OCI-M2 (cell line): ENCODE data around the gene SELENOH.
"Not testable (repeated sequence)": the region's sequence is repeated elsewhere in the genome, so short reads cannot be mapped to it uniquely, and the experiment has no call there.

Experiments
- DNase-seq: peaks from one replicate; lab custom pipeline; 2025; ENCODE audit not compliant: unreplicated experiment; lab: John Stamatoyannopoulos, UW

The SELENOH gene, protein sequence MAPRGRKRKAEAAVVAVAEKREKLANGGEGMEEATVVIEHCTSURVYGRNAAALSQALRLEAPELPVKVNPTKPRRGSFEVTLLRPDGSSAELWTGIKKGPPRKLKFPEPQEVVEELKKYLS

DNA sequence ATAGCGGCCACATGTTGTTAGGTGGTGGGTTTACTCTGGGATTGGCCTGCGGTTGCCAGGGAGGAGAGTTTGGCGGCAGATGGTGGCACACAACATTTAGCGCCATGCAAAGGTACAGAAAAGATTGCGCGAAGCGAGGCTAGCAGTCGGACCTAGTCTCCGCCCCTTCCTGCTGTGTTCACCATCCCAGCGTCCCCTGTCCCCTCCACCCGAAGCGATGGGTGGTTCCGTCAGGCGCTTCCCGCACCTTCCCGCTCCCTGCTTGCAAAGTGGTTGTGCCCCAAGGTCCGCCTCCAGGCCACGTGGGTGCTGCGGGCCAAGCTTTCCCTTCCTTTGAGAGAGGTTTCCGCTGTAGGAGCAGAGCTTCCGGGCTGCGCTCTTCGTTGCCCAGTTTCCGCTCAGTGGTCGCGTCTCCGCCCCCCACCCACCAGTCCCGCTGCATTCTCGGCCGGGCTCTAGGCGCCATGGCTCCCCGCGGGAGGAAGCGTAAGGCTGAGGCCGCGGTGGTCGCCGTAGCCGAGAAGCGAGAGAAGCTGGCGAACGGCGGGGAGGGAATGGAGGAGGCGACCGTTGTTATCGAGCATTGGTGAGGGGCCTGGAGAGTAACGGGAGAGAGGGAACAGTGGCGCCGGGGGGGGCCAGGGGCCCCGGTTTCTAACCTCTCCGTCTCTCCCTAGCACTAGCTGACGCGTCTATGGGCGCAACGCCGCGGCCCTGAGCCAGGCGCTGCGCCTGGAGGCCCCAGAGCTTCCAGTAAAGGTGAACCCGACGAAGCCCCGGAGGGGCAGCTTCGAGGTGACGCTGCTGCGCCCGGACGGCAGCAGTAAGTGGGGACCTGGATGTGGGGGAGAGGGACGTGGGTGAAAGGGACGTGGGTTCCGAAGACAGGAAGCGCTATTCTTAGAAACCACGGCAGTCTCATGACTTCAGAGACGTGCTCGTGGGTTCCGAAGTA is at the start of gene SELENOH:
Gene SELENOH (plus strand): TSS at position 360 of the 955 bp plus-strand sequence. CDS start 105 bp downstream, at position 465.
- DNase-seq, result peak; percentile 76

DNA sequence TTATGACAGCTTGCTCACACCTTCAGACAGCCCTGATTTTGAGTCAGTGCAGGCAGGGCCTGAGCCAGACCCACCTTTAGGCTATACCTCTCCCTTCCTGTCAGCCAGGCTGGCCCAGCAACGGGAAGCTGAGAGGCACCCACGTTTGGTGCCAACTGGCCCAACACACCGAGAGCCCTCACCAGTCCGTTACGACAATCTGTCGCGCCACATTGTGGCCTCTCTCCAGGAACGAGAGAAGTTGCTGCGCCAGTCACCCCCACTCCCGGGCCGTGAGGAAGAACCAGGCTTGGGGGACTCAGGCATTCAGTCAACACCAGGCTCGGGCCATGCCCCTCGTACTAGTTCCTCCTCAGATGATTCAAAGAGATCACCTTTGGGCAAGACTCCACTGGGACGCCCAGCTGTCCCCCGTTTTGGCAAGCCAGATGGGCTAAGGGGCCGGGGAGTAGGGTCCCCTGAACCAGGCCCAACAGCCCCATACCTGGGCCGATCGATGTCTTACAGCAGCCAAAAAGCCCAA is 42.4 kb upstream of the SELENOH start:
- DNase-seq, result no peak

DNA sequence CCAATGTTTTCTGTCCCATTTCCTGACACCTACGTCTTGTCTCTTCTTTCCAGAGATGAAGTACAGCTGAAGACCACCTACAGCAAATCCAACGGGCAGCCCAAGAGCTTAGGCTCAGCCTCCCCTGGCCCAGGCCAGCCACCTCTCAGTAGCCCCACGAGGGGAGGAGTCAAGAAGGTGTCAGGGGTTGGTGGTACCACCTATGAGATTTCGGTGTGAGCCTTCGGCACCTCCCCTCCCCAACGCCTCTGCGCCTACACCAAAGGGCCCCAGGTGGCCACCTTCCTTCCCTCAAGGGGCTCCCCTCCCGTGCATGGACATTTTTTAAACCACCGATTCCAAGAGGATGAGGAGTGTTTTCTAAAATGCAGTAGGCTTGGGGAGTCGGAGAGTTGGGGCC is 41.5 kb upstream of the SELENOH start:
- DNase-seq, result no peak

DNA sequence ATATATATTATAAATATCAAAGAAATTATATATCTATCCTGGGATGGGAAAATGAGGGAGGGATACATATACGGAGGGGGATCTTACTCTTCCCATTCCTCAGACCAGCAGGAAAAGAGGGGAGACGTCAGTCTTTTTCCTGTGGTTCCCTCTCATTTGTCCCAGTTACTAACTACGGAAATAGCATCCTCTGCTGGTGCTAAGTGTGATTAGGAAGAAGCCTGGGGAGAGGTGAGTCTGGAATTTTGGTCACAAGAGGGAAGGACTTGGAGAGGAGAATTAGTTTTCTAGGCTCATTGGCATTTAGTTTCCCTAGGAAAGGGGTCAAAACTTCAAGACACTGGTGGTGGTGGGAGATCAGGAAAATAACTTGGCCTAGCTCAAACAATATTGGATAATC is 40.9 kb upstream of the SELENOH start:
- DNase-seq, result no peak

DNA sequence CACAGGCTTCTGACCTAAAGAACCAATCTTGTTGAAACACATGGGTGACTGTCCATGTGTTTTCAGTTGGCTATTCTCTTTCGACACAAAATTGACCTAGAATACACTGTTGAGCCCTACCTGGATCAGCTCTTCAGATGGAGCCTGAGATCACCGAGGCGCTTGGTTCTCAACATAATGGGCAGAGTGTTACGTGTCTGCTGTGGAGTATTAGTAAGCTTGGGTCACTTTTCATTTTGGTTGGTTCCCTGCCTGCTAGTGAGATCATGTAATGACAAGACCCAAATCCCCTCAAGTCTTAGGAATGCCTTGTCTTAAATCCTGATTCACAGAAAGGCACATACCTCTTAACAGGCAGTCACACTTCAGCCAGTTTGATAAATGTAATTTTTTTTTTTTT is 38.0 kb upstream of the SELENOH start:
- no peak for DNase-seq

DNA sequence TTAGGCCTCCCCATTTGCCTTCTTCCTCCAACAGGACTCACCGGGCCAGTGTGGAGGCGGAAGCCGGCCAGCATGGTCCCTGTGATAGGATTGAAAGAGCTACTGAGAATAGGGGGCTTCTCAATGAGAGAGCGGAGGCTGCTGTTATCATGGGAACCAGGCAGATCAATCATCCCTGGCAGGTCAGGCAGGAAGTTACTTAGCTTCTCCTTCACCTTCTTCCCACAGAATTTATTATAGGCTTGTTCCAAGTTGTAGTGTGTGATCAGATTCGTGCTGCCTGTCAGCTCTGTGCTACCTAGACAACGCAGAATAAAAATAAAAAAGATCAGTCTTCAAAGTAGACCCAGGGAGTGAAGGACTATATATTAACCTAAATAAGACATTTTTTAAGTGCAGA is 36.4 kb upstream of the SELENOH start:
- no peak for DNase-seq

DNA sequence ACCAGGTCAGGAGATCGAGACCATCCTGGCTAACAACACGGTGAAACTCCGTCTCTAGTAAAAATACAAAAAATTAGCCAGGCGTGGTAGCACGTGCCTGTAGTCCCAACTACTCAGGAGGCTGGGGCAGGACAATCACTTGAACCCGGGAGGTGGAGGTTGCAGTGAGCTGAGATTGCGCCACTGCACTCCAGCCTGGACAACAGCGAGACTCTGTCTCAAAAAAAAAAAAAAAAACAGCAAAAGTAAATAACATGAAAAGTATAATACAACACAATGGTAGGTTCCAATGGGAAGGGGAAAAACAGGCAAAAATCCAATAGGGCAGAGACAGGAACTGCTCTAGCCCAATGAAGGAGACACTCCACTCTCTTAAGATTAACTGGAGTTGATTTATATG is 35.9 kb upstream of the SELENOH start:
- not testable (repeated sequence) for DNase-seq

DNA sequence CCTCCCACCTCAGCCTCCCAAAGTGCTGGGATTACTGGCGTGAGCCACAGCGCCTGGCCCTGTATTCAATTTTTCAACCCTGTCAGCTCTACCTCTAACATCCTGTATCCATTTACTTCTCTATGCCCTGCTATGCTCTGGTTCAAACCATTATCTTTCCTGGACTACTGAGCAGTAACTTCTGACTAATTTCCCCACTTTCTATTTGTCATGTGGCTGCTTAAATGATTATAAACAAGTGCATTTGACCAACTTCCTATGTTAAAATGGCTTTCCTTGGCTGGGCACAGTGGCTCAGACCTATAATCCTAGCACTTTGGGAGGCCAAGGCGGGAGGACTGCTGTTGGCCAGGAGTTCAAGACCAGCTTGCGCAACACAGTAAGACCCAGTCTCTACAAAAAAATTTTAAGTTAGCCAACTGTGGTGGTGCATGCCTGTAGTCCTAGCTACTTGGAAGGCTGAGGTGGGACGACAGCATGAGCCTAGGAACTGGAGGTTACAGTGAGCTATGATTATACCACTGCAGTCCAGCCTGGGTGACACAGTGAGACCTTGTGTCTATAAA is 31.4 kb upstream of the SELENOH start:
- no peak for DNase-seq

DNA sequence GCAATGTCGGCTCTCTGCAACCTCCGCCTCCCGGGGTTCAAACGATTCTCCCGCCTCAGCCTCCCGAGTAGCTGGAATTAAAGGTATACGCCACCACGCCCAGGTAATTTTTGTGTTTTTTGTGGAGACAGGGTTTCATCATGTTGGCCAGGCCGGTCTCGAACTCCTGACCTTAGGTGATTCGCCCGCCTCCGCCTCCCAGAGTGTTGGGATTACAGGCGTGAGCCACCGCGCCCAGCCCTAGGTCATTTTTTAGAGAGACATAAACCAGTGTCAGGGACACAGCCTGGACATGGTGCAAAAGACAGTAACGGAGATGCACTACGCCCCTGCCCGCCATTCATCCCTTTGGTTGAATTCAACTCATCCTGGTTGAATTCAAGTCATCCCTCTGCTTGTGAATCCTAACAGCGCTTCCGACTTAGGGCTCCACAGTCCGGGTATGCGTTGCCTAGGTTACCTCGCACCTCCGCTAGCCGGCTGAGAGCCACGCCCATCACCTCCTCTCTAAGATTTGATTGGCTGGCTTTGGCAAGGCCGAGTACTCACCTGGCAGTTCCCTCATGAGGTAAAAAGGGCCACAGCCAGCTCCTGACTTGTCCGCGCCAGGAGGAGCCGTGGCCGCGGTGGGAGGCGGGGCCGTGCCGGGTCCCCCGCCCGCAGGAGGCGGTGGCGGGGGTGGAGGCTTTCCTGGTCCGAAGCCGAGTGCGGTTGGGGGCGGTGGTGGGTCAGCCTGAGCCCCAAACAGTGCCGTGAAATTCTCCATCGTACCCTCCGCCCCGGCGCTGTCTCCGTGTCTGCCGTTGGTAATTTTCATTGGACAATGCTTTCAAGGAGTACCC is 29.7 kb upstream of the SELENOH start, which contains the start of gene MED19:
Gene MED19 (minus strand): TSS at position 802 of the 842 bp plus-strand sequence. CDS start 36 bp downstream, at position 766.
- DNase-seq, result no peak

DNA sequence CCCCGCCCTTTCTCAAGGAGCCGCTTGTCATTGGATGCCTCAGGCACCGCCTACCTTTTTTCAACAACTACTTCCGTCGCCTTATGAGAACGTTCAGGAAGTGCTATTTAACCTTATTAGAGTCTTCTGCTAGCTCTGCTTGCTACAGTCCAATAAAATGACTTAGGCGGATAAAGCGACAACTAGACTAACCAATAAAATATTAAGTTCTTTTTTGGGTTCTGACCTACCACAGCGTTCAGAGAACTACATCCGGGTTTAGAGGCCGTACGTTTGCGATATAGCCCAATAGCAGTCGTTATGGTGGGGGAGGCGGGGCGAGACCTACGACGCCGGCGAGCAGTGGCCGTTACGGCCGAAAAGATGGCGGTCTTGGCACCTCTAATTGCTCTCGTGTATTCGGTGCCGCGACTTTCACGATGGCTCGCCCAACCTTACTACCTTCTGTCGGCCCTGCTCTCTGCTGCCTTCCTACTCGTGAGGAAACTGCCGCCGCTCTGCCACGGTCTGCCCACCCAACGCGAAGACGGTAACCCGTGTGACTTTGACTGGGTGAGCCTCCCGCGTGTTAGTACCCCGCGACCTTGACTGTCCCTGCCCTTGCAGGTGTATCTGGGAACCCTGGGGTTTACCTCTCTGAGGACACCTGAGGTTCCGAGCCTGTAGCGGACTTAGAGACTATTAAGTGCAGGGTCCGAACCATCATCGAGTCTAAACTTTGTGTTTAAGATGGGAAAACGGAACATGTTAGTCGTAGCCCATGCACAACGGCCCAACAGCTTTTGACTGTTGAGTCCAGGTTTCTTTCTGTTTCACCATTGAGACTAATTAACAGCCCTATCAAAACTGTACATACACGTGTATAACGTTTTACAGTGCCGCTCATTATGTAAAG is 28.8 kb upstream of the SELENOH start, which contains the start of gene TMX2:
Gene TMX2 (plus strand): TSS at position 338 of the 895 bp plus-strand sequence. CDS start 26 bp downstream, at position 364.
- DNase-seq, result peak; percentile 86

DNA sequence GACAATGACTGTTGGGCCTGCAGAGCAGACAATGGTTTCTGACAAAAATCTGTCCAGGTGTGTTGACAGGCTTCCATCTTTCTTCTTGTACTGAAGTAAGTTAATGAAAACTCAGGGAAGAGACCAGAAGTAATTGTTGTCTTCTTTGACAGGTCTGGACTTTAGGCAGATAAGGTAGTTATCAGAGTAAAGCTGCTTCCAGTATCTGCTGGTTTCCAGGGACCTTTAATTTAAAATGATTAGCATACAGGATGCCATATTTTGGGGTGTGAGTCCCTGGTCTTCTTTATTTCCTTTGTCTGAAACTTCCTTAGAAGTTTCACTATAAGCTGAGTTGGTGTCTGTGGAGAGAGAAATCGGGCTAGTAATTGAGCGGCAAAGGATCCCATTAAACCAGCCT is 27.5 kb upstream of the SELENOH start:
- DNase-seq, result no peak

DNA sequence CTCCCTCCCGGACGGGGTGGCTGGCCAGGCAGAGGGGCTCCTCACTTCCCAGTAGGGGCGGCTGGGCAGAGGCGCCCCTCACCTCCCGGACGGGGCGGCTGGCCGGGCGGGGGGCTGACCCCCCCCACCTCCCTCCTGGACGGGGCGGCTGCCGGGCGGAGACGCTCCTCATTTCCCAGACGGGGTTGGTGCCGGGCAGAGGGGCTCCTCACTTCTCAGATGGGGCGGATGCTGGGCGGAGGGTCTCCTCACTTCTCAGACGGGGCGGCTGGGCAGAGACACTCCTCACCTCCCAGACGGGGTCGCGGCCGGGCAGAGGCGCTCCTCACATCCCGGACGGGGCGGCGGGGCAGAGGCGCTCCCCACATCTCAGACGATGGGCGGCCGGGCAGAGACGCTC is 24.6 kb upstream of the SELENOH start:
- not testable (repeated sequence) for DNase-seq

DNA sequence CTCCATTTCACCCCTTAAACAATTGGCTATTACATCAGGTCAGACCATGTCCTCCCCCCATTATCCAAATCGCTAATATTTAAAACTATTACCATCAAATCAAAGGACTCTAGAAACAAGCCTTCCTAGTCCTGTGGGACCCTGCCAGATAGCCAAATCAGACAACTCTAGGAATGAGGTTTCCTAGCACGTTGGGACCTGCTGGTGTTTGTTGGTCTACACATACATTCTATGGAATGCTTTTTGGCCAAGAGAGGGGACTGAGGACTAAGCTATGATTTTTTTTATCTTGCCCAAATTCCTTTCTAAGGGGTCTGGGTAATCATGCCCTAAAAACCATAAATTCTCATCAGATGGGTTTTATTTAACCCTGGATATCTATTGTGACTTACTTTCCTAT is 14.1 kb upstream of the SELENOH start:
- DNase-seq, result no peak

DNA sequence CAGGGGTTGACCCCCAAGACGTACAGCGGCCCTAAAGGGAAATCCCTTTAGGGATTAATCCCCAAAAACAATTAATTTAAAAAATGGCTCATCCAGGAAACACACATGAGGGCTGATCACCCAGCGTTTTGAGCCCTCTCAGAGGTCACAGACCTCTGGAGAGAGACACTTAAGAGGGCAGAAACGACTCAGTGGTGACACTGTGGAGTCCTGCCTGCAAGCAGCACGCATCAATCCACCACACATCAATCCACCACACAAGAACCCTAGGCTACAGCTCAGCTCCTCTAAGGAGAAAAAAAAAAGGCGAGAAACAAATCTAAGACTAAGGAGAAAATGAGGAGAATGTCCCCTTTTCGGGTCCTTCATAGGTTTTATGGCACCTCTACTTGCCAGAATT is 12.5 kb upstream of the SELENOH start:
- DNase-seq, result no peak

DNA sequence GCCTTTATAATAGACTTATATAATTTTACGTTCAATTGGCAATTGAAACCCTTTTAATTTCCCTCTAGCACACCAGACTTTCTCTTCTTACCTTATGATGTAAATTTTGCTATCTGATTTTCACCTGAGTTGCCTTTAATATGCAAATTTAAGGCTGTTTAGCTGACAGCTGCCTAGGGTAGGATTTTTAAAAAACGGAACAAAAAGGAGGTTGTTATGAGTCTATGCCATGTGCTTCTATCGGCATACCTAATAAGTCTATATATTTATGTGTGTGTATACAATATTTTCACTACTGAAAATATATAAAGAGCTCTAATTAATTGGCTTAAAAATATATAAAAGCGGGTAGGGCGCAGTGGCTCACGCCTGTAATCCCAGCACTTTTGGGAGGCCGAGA is 11.8 kb upstream of the SELENOH start:
- no peak for DNase-seq

DNA sequence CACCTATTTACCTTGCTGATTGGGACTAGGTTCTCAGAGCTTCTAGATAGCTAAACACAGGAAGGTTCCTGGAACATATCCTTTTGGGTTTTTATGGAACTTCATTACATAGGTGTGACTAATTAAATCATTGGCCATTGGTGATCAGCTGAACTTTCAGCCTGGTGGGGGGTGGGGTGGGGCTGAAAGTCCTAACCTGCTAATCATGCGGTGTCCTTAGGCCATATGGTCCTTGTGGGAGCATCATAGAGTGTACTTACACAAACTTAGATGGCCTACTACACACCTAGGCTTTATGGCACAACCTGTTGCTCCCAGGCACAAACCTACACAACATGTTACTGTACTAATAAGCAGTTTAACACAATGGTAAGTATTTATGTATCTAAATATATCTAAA is 8.6 kb upstream of the SELENOH start:
- no peak for DNase-seq

DNA sequence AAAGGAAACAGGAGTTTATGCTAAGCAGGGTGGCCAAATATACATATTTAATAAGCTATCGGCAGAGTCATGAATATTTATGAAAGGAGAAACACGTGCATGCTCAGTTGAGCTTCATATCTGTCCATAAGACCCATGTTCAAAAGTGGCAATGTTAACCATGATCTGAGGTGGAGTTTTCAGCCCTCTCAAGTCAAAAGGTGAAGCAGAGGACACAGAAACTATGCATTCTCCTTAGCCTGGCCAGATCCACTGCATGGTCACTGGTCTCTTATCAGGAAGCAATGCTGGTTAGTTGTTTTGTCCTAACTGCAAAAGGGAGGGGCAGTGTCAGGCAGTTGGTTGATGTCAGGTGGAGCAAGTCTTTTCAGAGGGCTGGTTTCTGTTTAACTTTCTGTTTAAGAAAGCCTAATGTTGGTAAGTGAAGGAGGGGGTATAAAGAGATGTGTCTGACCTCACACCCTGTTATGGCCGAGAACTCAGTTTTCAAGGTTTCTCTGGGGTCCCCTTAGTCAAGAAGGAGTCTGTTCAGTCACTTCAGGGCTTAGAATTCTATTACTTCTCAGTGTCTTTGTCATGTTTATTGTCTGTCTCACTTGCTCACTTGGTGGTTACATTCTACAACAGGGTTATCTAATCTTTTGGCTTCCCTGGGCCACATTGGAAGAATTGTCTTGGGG is 5.5 kb upstream of the SELENOH start:
- no peak for DNase-seq

DNA sequence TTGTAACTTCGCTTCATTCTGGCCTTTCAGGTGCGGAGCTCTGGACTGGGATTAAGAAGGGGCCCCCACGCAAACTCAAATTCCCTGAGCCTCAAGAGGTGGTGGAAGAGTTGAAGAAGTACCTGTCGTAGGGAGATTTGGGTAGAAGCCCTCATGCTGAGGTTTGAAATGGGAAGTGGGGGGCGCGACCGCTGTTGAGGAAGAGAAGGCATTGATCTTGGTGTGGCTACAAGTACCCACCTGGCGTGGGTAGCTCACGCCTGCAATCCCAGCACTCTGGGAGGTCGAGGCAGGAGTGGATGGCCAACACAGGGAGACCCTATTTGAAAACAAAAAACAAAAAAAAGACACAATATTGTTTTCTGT is 779 bp downstream of the SELENOH start:
- no peak for DNase-seq

DNA sequence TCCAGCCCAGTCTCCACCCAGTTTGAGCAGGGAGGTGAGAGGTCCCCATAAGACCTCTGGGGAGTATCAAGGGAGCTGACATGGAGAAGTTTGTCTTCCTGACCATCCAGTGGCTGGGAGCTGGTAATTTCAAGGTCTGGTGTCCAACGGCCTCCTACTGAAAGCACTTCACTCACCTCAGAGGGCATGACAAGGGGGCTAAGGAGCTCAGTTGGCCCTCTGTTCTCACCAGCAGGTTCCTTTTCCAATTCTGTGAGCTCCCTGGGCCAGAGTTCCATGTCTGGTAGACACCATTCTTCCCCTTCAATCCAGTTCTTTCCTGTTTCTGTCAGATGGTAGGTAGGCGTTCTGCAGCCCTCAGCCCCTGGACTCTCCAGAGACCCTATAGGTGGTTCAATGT is 3.1 kb downstream of the SELENOH start:
- no peak for DNase-seq
